ENCODE measurements around the gene IMPDH2.

GRCh38 chr3:48985831-48986376 is 43.3 kb downstream of the IMPDH2 start:
- no peak for TF ChIP-seq CTCF (IDR thresholded peaks at IDR 0.05 in 4 of 5, conservative IDR thresholded peaks at IDR 0.05 in 1 of 5)
- no peak for TF ChIP-seq POLR2A (IDR thresholded peaks at IDR 0.05)

Data from gastrocnemius medialis (tissue), 4 donors.